ENCODE results near the gene NT5E.

The NT5E gene

GRCh38 chr6:85416049-85416448, 33.8 kb upstream of the NT5E start:
- Histone ChIP-seq H3F3A (ENCODE audit: low read depth) (no peaks in the 10 kb centered on the region), H3K27me3 (ENCODE audit: insufficient read depth, low read length, poor library complexity, severe bottlenecking) (no peaks in the 10 kb centered on the region), H3K4me2 (ENCODE audit: low read depth, low read length, poor library complexity, severe bottlenecking) (no peak overlapping the region), H4K20me1 (ENCODE audit: insufficient read depth, low read length, poor library complexity, severe bottlenecking) (no peaks in the 10 kb centered on the region), H3K36me3 (ENCODE audit: insufficient read depth, low read length) (no peaks in the 10 kb centered on the region), H3K9me2 (replicated peaks; ENCODE audit: low read depth, low read length) (no peaks in the 10 kb centered on the region), H3K79me2 (ENCODE audit: insufficient read depth, low read length) (no peaks in the 10 kb centered on the region), H3K4me3 (ENCODE audit: low read length, poor library complexity, severe bottlenecking) (no peak overlapping the region), H3K9ac (ENCODE audit: low read depth, low read length, poor library complexity, severe bottlenecking) (no peak overlapping the region), H2AFZ (ENCODE audit: low read length) (no peak overlapping the region), H3K9me3 (ENCODE audit: insufficient read depth, low read depth, low read length) (no peaks in the 10 kb centered on the region), H3K4me1 (ENCODE audit: insufficient read depth, low read length, poor library complexity, severe bottlenecking) (no peaks in the 10 kb centered on the region)
- TF ChIP-seq, protein P1, sequence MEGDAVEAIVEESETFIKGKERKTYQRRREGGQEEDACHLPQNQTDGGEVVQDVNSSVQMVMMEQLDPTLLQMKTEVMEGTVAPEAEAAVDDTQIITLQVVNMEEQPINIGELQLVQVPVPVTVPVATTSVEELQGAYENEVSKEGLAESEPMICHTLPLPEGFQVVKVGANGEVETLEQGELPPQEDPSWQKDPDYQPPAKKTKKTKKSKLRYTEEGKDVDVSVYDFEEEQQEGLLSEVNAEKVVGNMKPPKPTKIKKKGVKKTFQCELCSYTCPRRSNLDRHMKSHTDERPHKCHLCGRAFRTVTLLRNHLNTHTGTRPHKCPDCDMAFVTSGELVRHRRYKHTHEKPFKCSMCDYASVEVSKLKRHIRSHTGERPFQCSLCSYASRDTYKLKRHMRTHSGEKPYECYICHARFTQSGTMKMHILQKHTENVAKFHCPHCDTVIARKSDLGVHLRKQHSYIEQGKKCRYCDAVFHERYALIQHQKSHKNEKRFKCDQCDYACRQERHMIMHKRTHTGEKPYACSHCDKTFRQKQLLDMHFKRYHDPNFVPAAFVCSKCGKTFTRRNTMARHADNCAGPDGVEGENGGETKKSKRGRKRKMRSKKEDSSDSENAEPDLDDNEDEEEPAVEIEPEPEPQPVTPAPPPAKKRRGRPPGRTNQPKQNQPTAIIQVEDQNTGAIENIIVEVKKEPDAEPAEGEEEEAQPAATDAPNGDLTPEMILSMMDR (conservative IDR thresholded peaks at IDR 0.05; ENCODE audit: low read length) = no peak
- TF ChIP-seq EZH2phosphoT487 (IDR thresholded peaks at IDR 0.05; ENCODE audit: borderline replicate concordance) = no peak

DNA sequence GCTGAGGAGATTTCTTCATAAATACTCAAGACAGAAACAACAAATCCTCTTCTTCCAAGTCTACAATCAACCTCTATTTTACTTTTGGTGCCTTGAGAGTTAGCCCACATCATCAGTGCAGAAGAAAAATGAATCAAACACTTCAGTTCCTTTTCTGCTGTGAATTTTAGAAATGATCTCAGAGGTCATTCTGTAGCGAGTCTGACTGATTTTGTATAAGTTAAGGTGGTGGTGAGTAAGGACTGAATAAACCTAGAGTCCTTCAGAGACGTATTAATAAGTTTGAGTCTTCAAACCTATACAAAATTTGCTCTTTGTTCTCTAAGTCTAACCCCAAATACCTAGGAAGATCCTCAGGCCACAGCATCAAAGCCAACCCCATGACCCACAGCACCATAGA, 33.1 kb upstream of the NT5E start:
- no peak overlapping the region for H2AFZ ChIP-seq (ENCODE audit: low read length)

DNA sequence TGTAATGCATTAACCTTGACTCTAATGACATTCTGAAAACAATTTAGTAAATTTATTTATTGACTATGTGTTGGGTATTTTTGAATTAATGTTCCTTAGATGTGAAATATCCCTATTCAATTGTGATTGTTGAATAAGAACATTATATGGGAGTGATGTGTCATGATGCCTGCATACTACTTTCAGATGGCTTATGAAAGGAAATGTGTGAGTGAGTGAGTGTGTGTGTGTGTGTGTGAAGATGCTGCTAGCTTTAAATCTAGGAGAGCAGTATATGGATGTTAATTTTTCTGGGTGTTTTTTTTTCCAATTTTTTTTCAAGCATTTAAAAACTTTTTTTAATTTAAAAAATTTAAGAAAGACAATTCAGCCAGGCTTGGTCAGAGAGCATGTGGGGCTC, 32.5 kb upstream of the NT5E start:
- H3K36me3 ChIP-seq (ENCODE audit: insufficient read depth, low read length) = no peaks in the 10 kb centered on the region
- H3K9me3 ChIP-seq (ENCODE audit: insufficient read depth, low read depth, low read length) = no peaks in the 10 kb centered on the region
- no peak for TF ChIP-seq EZH2phosphoT487 (IDR thresholded peaks at IDR 0.05; ENCODE audit: borderline replicate concordance)
- TF ChIP-seq, protein P1 (conservative IDR thresholded peaks at IDR 0.05; ENCODE audit: low read length) = no peak
- no peak overlapping the region for H3K4me3 ChIP-seq (ENCODE audit: low read length, poor library complexity, severe bottlenecking)
- no peaks in the 10 kb centered on the region for H3K9me2 ChIP-seq (replicated peaks; ENCODE audit: low read depth, low read length)
- no peak overlapping the region for H3K4me2 ChIP-seq (ENCODE audit: low read depth, low read length, poor library complexity, severe bottlenecking)
- no peak overlapping the region for H2AFZ ChIP-seq (ENCODE audit: low read length)
- no peak overlapping the region for H3K9ac ChIP-seq (ENCODE audit: low read depth, low read length, poor library complexity, severe bottlenecking)
- no peaks in the 10 kb centered on the region for H3F3A ChIP-seq (ENCODE audit: low read depth)
- H3K79me2 ChIP-seq (ENCODE audit: insufficient read depth, low read length) = no peaks in the 10 kb centered on the region
- H3K27me3 ChIP-seq (ENCODE audit: insufficient read depth, low read length, poor library complexity, severe bottlenecking) = no peaks in the 10 kb centered on the region
- no peaks in the 10 kb centered on the region for H3K4me1 ChIP-seq (ENCODE audit: insufficient read depth, low read length, poor library complexity, severe bottlenecking)
- H4K20me1 ChIP-seq (ENCODE audit: insufficient read depth, low read length, poor library complexity, severe bottlenecking) = no peaks in the 10 kb centered on the region

More for the DNA sequence above, 33.1 kb upstream of the NT5E start:
- Histone ChIP-seq H3K9ac (ENCODE audit: low read depth, low read length, poor library complexity, severe bottlenecking) (no peak overlapping the region), H3K4me2 (ENCODE audit: low read depth, low read length, poor library complexity, severe bottlenecking) (no peak overlapping the region), H3K9me3 (ENCODE audit: insufficient read depth, low read depth, low read length) (no peaks in the 10 kb centered on the region), H3K4me3 (ENCODE audit: low read length, poor library complexity, severe bottlenecking) (no peak overlapping the region), H3K36me3 (ENCODE audit: insufficient read depth, low read length) (no peaks in the 10 kb centered on the region), H3F3A (ENCODE audit: low read depth) (no peaks in the 10 kb centered on the region), H3K4me1 (ENCODE audit: insufficient read depth, low read length, poor library complexity, severe bottlenecking) (no peaks in the 10 kb centered on the region), H4K20me1 (ENCODE audit: insufficient read depth, low read length, poor library complexity, severe bottlenecking) (no peaks in the 10 kb centered on the region), H3K27me3 (ENCODE audit: insufficient read depth, low read length, poor library complexity, severe bottlenecking) (no peaks in the 10 kb centered on the region), H3K79me2 (ENCODE audit: insufficient read depth, low read length) (no peaks in the 10 kb centered on the region), H3K9me2 (replicated peaks; ENCODE audit: low read depth, low read length) (no peaks in the 10 kb centered on the region)
- TF ChIP-seq EZH2phosphoT487 (IDR thresholded peaks at IDR 0.05; ENCODE audit: borderline replicate concordance) = no peak
- TF ChIP-seq, protein P1 (conservative IDR thresholded peaks at IDR 0.05; ENCODE audit: low read length) = no peak

All from Loucy (cell line).